HUES64 (cell line): ENCODE results near the gene RETREG1.

Source experiments
- H3K27ac ChIP-seq: 2 replicates; pipeline ENCODE4 v1.7.0; 2013; ENCODE audit warnings: low read depth, low read length, inconsistent platforms
- H3K27me3 ChIP-seq: 2 replicates; pipeline ENCODE4 v1.6.1; 2013; ENCODE audit warnings: mild to moderate bottlenecking, low read length; ENCODE audit not compliant: insufficient read depth
- H3K36me3 ChIP-seq: 2 replicates; pipeline ENCODE4 v1.6.1; 2013; ENCODE audit warnings: mild to moderate bottlenecking, low read length; ENCODE audit not compliant: insufficient read depth
- H3K4me1 ChIP-seq: 2 replicates; pipeline ENCODE4 v1.6.1; 2013; ENCODE audit warnings: mild to moderate bottlenecking, low read length, moderate library complexity; ENCODE audit not compliant: insufficient read depth
- H3K4me3 ChIP-seq: 2 replicates; pipeline ENCODE4 v1.5.1; 2013; ENCODE audit warnings: mild to moderate bottlenecking, low read length, moderate library complexity
- H3K9ac ChIP-seq: 2 replicates; pipeline ENCODE4 v1.6.1; 2013; ENCODE audit warnings: mild to moderate bottlenecking, low read depth, low read length
- H3K9me3 ChIP-seq: 2 replicates; pipeline ENCODE4 v1.6.1; 2013; ENCODE audit warnings: low read depth, low read length; ENCODE audit not compliant: insufficient read depth
- WGBS: fragments of 150-250, 120-280 bp; methylation state at CpG from one replicate; pipeline ENCODE4 v1.1.7; 2013; ENCODE audit warnings: missing lambda C conversion rate; 5-methylcytosine and 5-hydroxymethylcytosine counted together

The RETREG1 gene

GRCh38 chr5:16461026-16461425 lies 155.8 kb downstream of the RETREG1 start:
- no peak overlapping the region for H3K27ac ChIP-seq
- 89% methylated on average over 1 of the region's 1 CpG for WGBS
- no peaks in the 10 kb centered on the region for H3K9me3 ChIP-seq
- no peak overlapping the region for H3K4me3 ChIP-seq
- no peak overlapping the region for H3K9ac ChIP-seq
- peaks cover 8% of the 10 kb centered on the region for H3K4me1 ChIP-seq
- H3K27me3 ChIP-seq, result no peaks in the 10 kb centered on the region
- peaks cover 73% of the 10 kb centered on the region for H3K36me3 ChIP-seq

GRCh38 chr5:16459451-16459850 lies 157.3 kb downstream of the RETREG1 start:
- H3K4me1 ChIP-seq, result peaks cover 9% of the 10 kb centered on the region
- H3K36me3 ChIP-seq, result peaks cover 88% of the 10 kb centered on the region
- no peak overlapping the region for H3K27ac ChIP-seq
- no peak overlapping the region for H3K4me3 ChIP-seq
- no peaks in the 10 kb centered on the region for H3K27me3 ChIP-seq
- H3K9ac ChIP-seq, result no peak overlapping the region
- no peaks in the 10 kb centered on the region for H3K9me3 ChIP-seq

- Histone ChIP-seq H3K36me3 (peaks cover 84% of the 10 kb centered on the region), H3K27ac (no peak overlapping the region)
Observed at GRCh38 chr5:16457853-16458252, 158.9 kb downstream of the RETREG1 start.

GRCh38 chr5:16457451-16457850 lies 159.3 kb downstream of the RETREG1 start:
- 85% methylated on average over 3 of the region's 3 CpGs for WGBS
- Histone ChIP-seq H3K4me3 (no peak overlapping the region), H3K9ac (no peak overlapping the region), H3K27ac (no peak overlapping the region), H3K9me3 (no peaks in the 10 kb centered on the region), H3K27me3 (no peaks in the 10 kb centered on the region), H3K36me3 (peaks cover 84% of the 10 kb centered on the region), H3K4me1 (peaks cover 5% of the 10 kb centered on the region; the same call in 1 of the 2 replicates)

More at GRCh38 chr5:16457853-16458252, 158.9 kb downstream of the RETREG1 start:
- no peaks in the 10 kb centered on the region for H3K9me3 ChIP-seq
- H3K9ac ChIP-seq, result no peak overlapping the region
- H3K4me3 ChIP-seq, result no peak overlapping the region
- WGBS, result 90% methylated on average over 1 of the region's 1 CpG
- H3K4me1 ChIP-seq, result peaks cover 5% of the 10 kb centered on the region; the same call in 1 of the 2 replicates
- no peaks in the 10 kb centered on the region for H3K27me3 ChIP-seq

GRCh38 chr5:16456103-16456832 lies 160.5 kb downstream of the RETREG1 start:
- Histone ChIP-seq H3K27ac (no peak overlapping the region), H3K9me3 (no peaks in the 10 kb centered on the region), H3K4me3 (no peak overlapping the region), H3K9ac (no peak overlapping the region), H3K27me3 (no peaks in the 10 kb centered on the region), H3K4me1 (peaks cover 5% of the 10 kb centered on the region; the same call in 1 of the 2 replicates), H3K36me3 (peaks cover 84% of the 10 kb centered on the region)
- WGBS, result 64% methylated on average over 4 of the region's 4 CpGs

GRCh38 chr5:16455668-16456067 lies 161.1 kb downstream of the RETREG1 start:
- WGBS, result 85% methylated on average over 4 of the region's 5 CpGs
- H3K36me3 ChIP-seq, result peaks cover 85% of the 10 kb centered on the region
- no peak overlapping the region for H3K27ac ChIP-seq

GRCh38 chr5:16454686-16455085 lies 162.1 kb downstream of the RETREG1 start:
- H3K4me1 ChIP-seq, result peaks cover 5% of the 10 kb centered on the region; the same call in 1 of the 2 replicates
- H3K27ac ChIP-seq, result no peak overlapping the region
- no peak overlapping the region for H3K4me3 ChIP-seq
- peaks cover 85% of the 10 kb centered on the region for H3K36me3 ChIP-seq
- no peaks in the 10 kb centered on the region for H3K9me3 ChIP-seq
- no peak overlapping the region for H3K9ac ChIP-seq
- H3K27me3 ChIP-seq, result no peaks in the 10 kb centered on the region
- 98% methylated on average over 4 of the region's 4 CpGs for WGBS

More at GRCh38 chr5:16455668-16456067, 161.1 kb downstream of the RETREG1 start:
- Histone ChIP-seq H3K4me3 (no peak overlapping the region), H3K9ac (no peak overlapping the region), H3K27me3 (no peaks in the 10 kb centered on the region), H3K4me1 (peaks cover 5% of the 10 kb centered on the region; the same call in 1 of the 2 replicates), H3K9me3 (no peaks in the 10 kb centered on the region)

- Histone ChIP-seq H3K27ac (no peak overlapping the region), H3K4me1 (peaks cover 5% of the 10 kb centered on the region; the same call in 1 of the 2 replicates), H3K9me3 (no peaks in the 10 kb centered on the region), H3K36me3 (peaks cover 84% of the 10 kb centered on the region), H3K4me3 (no peak overlapping the region), H3K9ac (no peak overlapping the region), H3K27me3 (no peaks in the 10 kb centered on the region)
Observed at GRCh38 chr5:16453609-16454008, 163.2 kb downstream of the RETREG1 start.

- Histone ChIP-seq H3K27ac (no peak overlapping the region), H3K4me3 (no peak overlapping the region), H3K4me1 (no peaks in the 10 kb centered on the region), H3K9ac (no peak overlapping the region), H3K9me3 (no peaks in the 10 kb centered on the region), H3K27me3 (no peaks in the 10 kb centered on the region), H3K36me3 (peaks cover 56% of the 10 kb centered on the region)
- 95% methylated on average over 1 of the region's 2 CpGs for WGBS
Observed at GRCh38 chr5:16450163-16450562, 166.6 kb downstream of the RETREG1 start.

- Histone ChIP-seq H3K4me3 (no peak overlapping the region), H3K4me1 (no peaks in the 10 kb centered on the region), H3K27me3 (no peaks in the 10 kb centered on the region), H3K9me3 (no peaks in the 10 kb centered on the region), H3K27ac (no peak overlapping the region), H3K9ac (no peak overlapping the region), H3K36me3 (peaks cover 36% of the 10 kb centered on the region)
- WGBS, result 89% methylated on average over 4 of the region's 5 CpGs
Observed at GRCh38 chr5:16446993-16447392, 169.8 kb downstream of the RETREG1 start.

- no peak overlapping the region for H3K4me3 ChIP-seq
- no peaks in the 10 kb centered on the region for H3K27me3 ChIP-seq
- 86% methylated on average over 1 of the region's 1 CpG for WGBS
- no peak overlapping the region for H3K9ac ChIP-seq
- no peaks in the 10 kb centered on the region for H3K36me3 ChIP-seq
- no peaks in the 10 kb centered on the region for H3K9me3 ChIP-seq
- H3K27ac ChIP-seq, result no peak overlapping the region
- no peaks in the 10 kb centered on the region for H3K4me1 ChIP-seq
Observed at GRCh38 chr5:16437977-16438376, 178.8 kb downstream of the RETREG1 start.
